Endothelial cell of umbilical vein (primary cell): Measurements from ENCODE around the gene PRMT2. TPM values are rescaled to one million over a fixed set of nuclear protein-coding genes. Genes with fewer than 3 reads are reported as not detected.

Experiments
- BruUV-seq: library from RNA; stranded (reverse); fragments of 400-500 nt; replicated peaks from 2 replicates; lab custom pipeline; 2021; lab: Mats Ljungman, UMichigan
- CTCF ChIA-PET: fragments of 300-600, 350-600 bp; sonication (Branson Sonifier 250); formaldehyde crosslinking; loops from one replicate; lab custom pipeline; 2021; ENCODE audit warnings: antibody characterized with exemption, inconsistent platforms; lab: Charles Lee
- POLR2A ChIA-PET: fragments of 300-600, 350-600 bp; sonication (Branson Sonifier 250); formaldehyde crosslinking; loops from one replicate; lab custom pipeline; 2021; ENCODE audit warnings: antibody characterized with exemption, inconsistent platforms; lab: Charles Lee
- DNase-seq: peaks from one replicate; pipeline ENCODE4 v3.0.0-alpha.2; 2011; ENCODE audit warnings: low read depth, low spot score
- FAIRE-seq: peaks from 2 replicates; lab custom pipeline; 2011; peaks lifted over from hg19 to GRCh38; lab: Jason Lieb, UNC
- H2AFZ ChIP-seq: 2 replicates; pipeline ENCODE4 v1.6.0; 2012; ENCODE audit warnings: low read depth, low read length, control low read depth, inconsistent platforms
- H3K27ac ChIP-seq: 2 replicates; pipeline ENCODE4 v1.5.1; 2011; ENCODE audit warnings: low read depth, mild to moderate bottlenecking, control low read depth, low read length, moderate library complexity; ENCODE audit not compliant: insufficient read depth
- H3K27me3 ChIP-seq, 2 experiments: 2 replicates each; pipeline versions ENCODE4 v1.6.0 to v1.6.1; 2011; ENCODE audit warnings: low read length in 2 of 2, mixed read lengths in 1 of 2; ENCODE audit not compliant: control insufficient read depth in 2 of 2, insufficient read depth in 2 of 2
- H3K36me3 ChIP-seq, 2 experiments: 2 replicates in 1 of 2; 3 replicates in 1 of 2; pipeline ENCODE4 v1.5.1; 2011; ENCODE audit warnings: low read length in 2 of 2, mild to moderate bottlenecking in 1 of 2, moderate library complexity in 1 of 2; ENCODE audit not compliant: control insufficient read depth in 2 of 2, insufficient read depth in 2 of 2; ENCODE audit errors: extremely low read depth in 1 of 2
- H3K4me1 ChIP-seq: 3 replicates; pipeline ENCODE4 v1.5.1; 2011; ENCODE audit warnings: mild to moderate bottlenecking, low read length; ENCODE audit not compliant: control insufficient read depth, insufficient read depth; ENCODE audit errors: extremely low read depth
- H3K4me2 ChIP-seq: 2 replicates; pipeline ENCODE4 v1.6.1; 2011; ENCODE audit warnings: low read length, control low read depth, mixed read lengths; ENCODE audit not compliant: insufficient read depth
- H3K4me3 ChIP-seq, 3 experiments: fragments of 200-600 bp in 1 of 3; sonication (generic), shearing (Covaris generic) in 1 of 3; replicated peaks in 1 of 3; 2 replicates each; pipeline ENCODE4 v1.5.1; 2011 to 2016; ENCODE audit warnings: control low read depth in 3 of 3, low read length in 3 of 3, mild to moderate bottlenecking in 2 of 3, inconsistent platforms in 1 of 3, low read depth in 1 of 3, moderate library complexity in 1 of 3; ENCODE audit not compliant: insufficient read depth in 1 of 3
- H3K79me2 ChIP-seq: 2 replicates; pipeline ENCODE4 v1.6.0; 2012; ENCODE audit warnings: low read length, inconsistent platforms; ENCODE audit not compliant: control insufficient read depth, insufficient read depth
- H3K9ac ChIP-seq: replicated peaks from 2 replicates; pipeline ENCODE3; 2011; ENCODE audit warnings: low read length, control low read depth; ENCODE audit not compliant: insufficient read depth; ENCODE audit errors: extremely low read depth
- H3K9me1 ChIP-seq: replicated peaks from 3 replicates; pipeline ENCODE4 v1.6.0; 2011; ENCODE audit warnings: mild to moderate bottlenecking, low read length; ENCODE audit not compliant: control insufficient read depth, insufficient read depth; ENCODE audit errors: extremely low read depth
- H3K9me3 ChIP-seq: replicated peaks from 2 replicates; pipeline ENCODE4 v1.5.1; 2012; ENCODE audit warnings: low read length, inconsistent platforms; ENCODE audit not compliant: control insufficient read depth, insufficient read depth
- H4K20me1 ChIP-seq: replicated peaks from 2 replicates; pipeline ENCODE3; 2011; ENCODE audit warnings: mild to moderate bottlenecking, low read length; ENCODE audit not compliant: control insufficient read depth, insufficient read depth; ENCODE audit errors: extremely low read depth
- EZH2 ChIP-seq: IDR thresholded peaks from 2 replicates; pipeline ENCODE4 v1.6.1; 2012; ENCODE audit warnings: borderline replicate concordance, low read depth, mild to moderate bottlenecking, moderate library complexity, low read length, inconsistent platforms; ENCODE audit not compliant: severe bottlenecking
- FOS ChIP-seq: IDR thresholded peaks from 2 replicates; pipeline ENCODE4 v1.6.1; 2011; ENCODE audit warnings: mild to moderate bottlenecking, low read length, moderate library complexity, borderline replicate concordance; ENCODE audit not compliant: insufficient read depth
- GATA2 ChIP-seq: IDR thresholded peaks from 2 replicates; pipeline ENCODE4 v1.7.0; 2011; ENCODE audit warnings: low read depth, mild to moderate bottlenecking, moderate library complexity, mixed read lengths, low read length; ENCODE audit not compliant: insufficient read length, insufficient read depth
- JUN ChIP-seq: IDR thresholded peaks from 2 replicates; pipeline ENCODE4 v1.6.1; 2011; ENCODE audit warnings: borderline replicate concordance, low read depth; ENCODE audit not compliant: insufficient read length, insufficient read depth
- MYC ChIP-seq: IDR thresholded peaks from one replicate; pipeline ENCODE4 v1.6.1; 2011; ENCODE audit warnings: mild to moderate bottlenecking, low read depth, low read length
- POLR2A ChIP-seq: IDR thresholded peaks from 2 replicates; pipeline ENCODE4 v1.6.1; 2012; ENCODE audit warnings: low read depth, mild to moderate bottlenecking, control low read depth, low read length
- POLR2AphosphoS5 ChIP-seq: IDR thresholded peaks from 2 replicates; pipeline ENCODE4 v1.6.1; 2012; ENCODE audit warnings: low read depth, mild to moderate bottlenecking, control low read depth, low read length, moderate library complexity; ENCODE audit not compliant: insufficient read depth
- dilution Hi-C: fragments of 300-500 bp; cut with MboI; formaldehyde crosslinking; loops from one replicate; pipeline ENCODE4 v1.15.0; 2019; ENCODE audit warnings: low sequenced_read_pairs; ENCODE audit not compliant: extremely low pct_ligation_motif_present
- intact Hi-C: fragments of 100-400 bp; cut with micrococcal nuclease; formaldehyde crosslinking; loops from one replicate; pipeline ENCODE4 v1.10.0; 2022
- polyA plus RNA-seq, 4 experiments: library from polyadenylated mRNA; depleted of rRNA in 3 of 4; stranded (reverse) in 3 of 4; unstranded in 1 of 4; fragments of >200 nt; gene quantifications; 2 replicates each; pipeline versions ENCODE4 v1.2.1 to v1.2.3, GENCODE V29; 2011 to 2012; ENCODE audit warnings: missing spikeins in 1 of 4
- total RNA-seq: library from RNA; stranded (reverse); gene quantifications from 2 replicates; pipeline ENCODE4 v1.2.3, GENCODE V29; 2021
- TF ChIP-seq, protein P1 (sequence below): IDR thresholded peaks from 2 replicates; pipeline ENCODE4 v1.6.1; 2011; ENCODE audit not compliant: insufficient read depth, insufficient read length
- TF ChIP-seq, protein P2 (sequence below), 2 donors: IDR thresholded peaks; 1 replicate in 1 of 2; 2 replicates in 1 of 2; pipeline ENCODE4 v1.5.1; 2011; ENCODE audit warnings: low read length in 2 of 2, mild to moderate bottlenecking in 2 of 2, moderate library complexity in 2 of 2, control low read depth in 1 of 2, inconsistent platforms in 1 of 2, low read depth in 1 of 2; ENCODE audit not compliant: insufficient read depth in 1 of 2; ENCODE audit errors: extremely low read depth in 1 of 2

PRMT2 gene
- total and polyA plus RNA-seq, 2 donors (not counting 3 experiments of a cell fraction or from before 2014, with no cell fraction given), result 125 to 193 TPM

- dilution Hi-C loops, result no loop called here
- CTCF ChIA-PET, result interaction anchor here (1.1 to 1.5 kb wide), 2 partner anchors 15 to 155 kb away, joined by 3 read pairs; no protein-coding TSS in a partner anchor
Observed at GRCh38 chr21:46662367-46662654, 26.8 kb downstream of the PRMT2 start.

More at GRCh38 chr21:46662367-46662654, 26.8 kb downstream of the PRMT2 start:
- FAIRE-seq, result no peak
- H3K9me1 ChIP-seq, result no peaks in the 10 kb centered on the region
- TF ChIP-seq EZH2 (no peak), JUN (no peak), FOS (no peak), POLR2A (no peak), GATA2 (no peak), MYC (no peak), POLR2AphosphoS5 (no peak)
- TF ChIP-seq, protein P1, sequence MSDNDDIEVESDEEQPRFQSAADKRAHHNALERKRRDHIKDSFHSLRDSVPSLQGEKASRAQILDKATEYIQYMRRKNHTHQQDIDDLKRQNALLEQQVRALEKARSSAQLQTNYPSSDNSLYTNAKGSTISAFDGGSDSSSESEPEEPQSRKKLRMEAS, result no peak
- TF ChIP-seq, protein P2, sequence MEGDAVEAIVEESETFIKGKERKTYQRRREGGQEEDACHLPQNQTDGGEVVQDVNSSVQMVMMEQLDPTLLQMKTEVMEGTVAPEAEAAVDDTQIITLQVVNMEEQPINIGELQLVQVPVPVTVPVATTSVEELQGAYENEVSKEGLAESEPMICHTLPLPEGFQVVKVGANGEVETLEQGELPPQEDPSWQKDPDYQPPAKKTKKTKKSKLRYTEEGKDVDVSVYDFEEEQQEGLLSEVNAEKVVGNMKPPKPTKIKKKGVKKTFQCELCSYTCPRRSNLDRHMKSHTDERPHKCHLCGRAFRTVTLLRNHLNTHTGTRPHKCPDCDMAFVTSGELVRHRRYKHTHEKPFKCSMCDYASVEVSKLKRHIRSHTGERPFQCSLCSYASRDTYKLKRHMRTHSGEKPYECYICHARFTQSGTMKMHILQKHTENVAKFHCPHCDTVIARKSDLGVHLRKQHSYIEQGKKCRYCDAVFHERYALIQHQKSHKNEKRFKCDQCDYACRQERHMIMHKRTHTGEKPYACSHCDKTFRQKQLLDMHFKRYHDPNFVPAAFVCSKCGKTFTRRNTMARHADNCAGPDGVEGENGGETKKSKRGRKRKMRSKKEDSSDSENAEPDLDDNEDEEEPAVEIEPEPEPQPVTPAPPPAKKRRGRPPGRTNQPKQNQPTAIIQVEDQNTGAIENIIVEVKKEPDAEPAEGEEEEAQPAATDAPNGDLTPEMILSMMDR (IDR thresholded peaks at IDR 0.05; ENCODE audit: extremely low read depth in 1 of 2, insufficient read depth in 1 of 2, low read depth in 1 of 2, low read length in 2 of 2), result no peak
- no peak for DNase-seq
- no peaks in the 10 kb centered on the region for H3K79me2 ChIP-seq
- H3K4me3 ChIP-seq, result no peak overlapping the region
- intact Hi-C loops, result no loop called here
- no TSS peak for BruUV-seq
- H3K9ac ChIP-seq, result no peak overlapping the region
- H3K4me1 ChIP-seq, result peaks cover 4% of the 10 kb centered on the region
- no peak overlapping the region for H3K27ac ChIP-seq
- peaks cover 7 to 13% of the 10 kb centered on the region in 2 experiments for H3K36me3 ChIP-seq
- no peaks in the 10 kb centered on the region for H3K9me3 ChIP-seq
- no peak overlapping the region for H3K4me2 ChIP-seq
- no peak overlapping the region for H2AFZ ChIP-seq
- no peaks in the 10 kb centered on the region for H4K20me1 ChIP-seq
- H3K27me3 ChIP-seq, result no peaks in the 10 kb centered on the region
- POLR2A ChIA-PET, result no interaction called here
